ENCODE results near the gene TMEM200B.
"Not testable (repeated sequence)": the region's sequence is repeated elsewhere in the genome, so short reads cannot be mapped to it uniquely, and the experiment has no call there.

Gene TMEM200B

DNA sequence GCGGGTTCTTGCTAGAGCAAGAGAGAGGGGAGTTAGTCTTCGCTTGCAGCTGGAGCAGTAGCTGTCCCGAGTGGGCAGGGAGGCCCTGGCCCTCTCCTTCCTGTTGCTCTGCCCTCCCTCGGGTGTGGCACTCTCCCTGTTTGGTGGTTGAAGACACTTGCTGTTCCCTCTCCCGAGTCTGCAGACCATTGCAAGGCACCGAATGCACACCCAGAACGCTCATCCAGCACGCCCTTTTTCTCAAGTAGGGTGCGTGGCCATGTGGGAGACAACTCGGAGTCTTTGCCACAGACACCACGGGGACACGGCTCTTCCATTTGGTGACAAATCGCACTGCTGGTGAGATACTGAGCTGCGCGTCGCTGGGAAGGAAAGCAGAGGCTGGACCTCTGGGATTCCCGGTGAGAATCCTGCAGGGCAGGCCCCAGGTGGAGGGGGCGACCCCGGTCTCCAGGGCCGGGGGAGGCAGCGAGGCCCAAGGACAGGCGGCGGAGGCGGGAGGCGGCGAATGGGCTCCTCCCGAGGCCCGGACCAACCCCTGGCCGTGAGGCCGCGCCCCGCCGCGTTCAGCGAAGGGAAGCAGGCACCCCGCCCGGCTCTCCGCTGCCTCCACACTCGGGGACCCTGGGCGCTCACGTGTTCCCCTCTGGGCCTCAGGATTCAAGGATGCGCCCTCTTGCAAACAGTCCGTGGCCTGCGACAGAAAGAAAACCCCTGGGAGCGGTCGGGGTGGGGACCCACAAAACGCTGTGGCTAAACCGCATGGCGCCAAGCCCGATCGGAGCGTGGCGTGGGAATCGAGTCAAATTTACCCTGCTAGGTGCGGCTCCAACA, 10.4 kb upstream of the TMEM200B start:
- no peak for DNase-seq

DNA sequence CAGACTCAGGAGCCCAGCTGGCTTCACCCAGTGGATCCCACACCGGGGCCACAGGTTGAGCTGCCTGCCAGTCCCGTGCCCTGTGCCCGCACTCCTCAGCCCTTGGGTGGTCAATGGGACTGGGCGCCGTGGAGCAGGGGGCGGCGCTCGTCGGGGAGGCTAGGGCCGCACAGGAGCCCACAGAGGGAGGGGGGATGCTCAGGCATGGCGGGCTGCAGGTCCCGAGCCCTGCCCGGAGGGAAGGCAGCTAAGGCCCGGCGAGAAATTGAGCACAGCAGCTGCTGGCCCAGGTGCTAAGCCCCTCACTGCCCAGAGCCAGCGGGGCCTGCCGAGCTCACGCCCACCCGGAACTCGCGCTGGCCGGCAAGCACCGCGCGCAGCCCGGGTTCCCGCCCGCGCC, 7.4 kb upstream of the TMEM200B start:
- DNase-seq, result not testable (repeated sequence)

DNA sequence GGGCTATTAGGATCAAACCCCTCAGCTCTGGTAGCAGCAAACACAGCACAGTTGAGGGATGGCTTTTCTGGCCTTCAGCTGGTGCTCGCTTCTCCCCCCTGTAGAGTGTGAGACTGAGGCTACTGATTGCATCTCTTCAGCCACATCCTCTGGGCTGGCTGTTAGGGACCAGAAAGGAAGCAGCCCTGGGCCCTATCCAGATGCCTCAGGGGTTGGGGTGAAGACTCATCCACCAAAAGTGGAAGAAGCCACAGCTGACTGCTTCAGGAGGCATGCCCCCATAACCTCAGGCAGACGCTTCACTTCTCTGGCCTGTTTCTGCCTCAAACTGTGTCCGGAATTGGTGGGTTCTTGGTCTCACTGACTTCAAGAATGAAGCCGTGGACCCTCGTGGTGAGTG, 6.2 kb upstream of the TMEM200B start:
- DNase-seq, result no peak

DNA sequence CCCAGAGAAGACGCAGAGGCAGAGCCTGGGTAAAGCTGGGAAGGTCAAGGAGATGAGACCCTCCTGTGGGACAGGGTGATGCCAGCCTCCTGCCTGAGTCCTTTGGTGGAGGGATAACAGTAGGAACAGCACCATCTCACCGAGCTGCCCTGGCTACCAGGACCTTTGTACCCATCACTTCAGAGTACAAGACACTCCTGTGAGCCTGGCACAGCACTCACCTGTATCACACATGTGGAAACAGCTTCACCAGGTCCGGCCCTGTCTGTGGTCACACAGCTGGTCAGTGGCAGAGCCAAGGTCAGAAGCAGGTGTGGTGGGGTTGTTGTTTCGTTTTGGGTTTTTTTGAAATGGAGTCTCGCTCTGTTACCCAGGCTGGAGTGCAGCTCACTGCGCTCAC, 5.0 kb upstream of the TMEM200B start:
- DNase-seq, result no peak

DNA sequence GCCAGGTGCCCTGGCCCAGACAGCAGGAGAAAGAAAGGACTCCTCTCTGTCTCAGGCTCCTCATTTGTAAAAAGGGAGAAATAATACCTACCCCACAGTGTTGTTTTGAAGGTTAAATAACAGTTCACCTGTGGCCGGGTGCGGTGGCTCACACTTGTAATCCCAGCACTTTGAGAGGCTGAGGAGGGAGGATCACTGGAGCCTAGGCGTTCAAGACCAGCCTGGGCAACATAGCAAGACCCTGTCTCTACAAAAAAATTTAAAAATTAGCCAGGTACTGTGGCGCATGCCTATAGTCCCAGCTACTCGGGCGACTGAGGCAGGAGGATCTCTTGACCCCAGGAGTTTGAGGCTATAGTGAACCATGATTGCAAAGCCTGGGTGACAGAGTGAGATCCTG, 2.5 kb upstream of the TMEM200B start:
- no peak for DNase-seq

DNA sequence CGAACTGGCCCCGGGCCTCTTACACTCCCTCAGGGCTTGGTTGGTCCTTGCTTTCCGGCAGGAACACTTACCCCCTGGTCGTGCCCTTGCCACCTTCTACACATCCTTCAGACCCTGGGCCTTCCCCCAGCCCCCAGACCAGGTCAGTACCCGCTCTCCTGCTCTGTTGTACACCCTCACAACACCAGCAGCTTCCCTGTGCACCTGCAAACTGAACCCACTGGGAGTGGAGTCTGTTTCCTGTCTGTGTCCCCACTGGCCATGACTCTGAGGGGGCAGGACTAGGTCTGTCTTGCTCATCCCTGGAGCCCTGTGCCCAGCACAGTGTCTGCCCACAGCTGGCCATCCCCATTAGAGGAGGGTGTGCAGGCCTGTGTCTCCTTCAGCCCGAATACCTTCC, 2.1 kb upstream of the TMEM200B start:
- DNase-seq, result no peak

DNA sequence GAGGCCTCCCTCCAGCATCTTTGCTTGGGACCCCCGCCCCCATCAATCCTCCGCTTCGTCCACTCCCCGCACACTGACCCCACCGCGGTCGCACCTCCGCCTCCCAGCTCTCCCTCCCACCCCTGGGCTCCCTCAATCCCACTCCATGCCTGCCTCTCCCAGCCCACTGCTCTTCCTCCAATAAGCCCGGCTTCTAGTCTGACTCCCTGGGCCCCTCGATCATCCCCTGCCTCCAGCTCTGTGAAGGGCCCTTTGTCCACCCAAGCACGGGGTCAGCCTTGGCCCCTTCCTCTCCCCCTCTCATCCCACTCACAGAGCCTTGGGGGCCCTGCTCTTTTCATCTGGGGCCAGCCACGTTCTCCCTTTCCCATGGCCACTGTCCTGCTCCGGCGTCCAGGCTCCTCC, 1.5 kb upstream of the TMEM200B start:
- no peak for DNase-seq

DNA sequence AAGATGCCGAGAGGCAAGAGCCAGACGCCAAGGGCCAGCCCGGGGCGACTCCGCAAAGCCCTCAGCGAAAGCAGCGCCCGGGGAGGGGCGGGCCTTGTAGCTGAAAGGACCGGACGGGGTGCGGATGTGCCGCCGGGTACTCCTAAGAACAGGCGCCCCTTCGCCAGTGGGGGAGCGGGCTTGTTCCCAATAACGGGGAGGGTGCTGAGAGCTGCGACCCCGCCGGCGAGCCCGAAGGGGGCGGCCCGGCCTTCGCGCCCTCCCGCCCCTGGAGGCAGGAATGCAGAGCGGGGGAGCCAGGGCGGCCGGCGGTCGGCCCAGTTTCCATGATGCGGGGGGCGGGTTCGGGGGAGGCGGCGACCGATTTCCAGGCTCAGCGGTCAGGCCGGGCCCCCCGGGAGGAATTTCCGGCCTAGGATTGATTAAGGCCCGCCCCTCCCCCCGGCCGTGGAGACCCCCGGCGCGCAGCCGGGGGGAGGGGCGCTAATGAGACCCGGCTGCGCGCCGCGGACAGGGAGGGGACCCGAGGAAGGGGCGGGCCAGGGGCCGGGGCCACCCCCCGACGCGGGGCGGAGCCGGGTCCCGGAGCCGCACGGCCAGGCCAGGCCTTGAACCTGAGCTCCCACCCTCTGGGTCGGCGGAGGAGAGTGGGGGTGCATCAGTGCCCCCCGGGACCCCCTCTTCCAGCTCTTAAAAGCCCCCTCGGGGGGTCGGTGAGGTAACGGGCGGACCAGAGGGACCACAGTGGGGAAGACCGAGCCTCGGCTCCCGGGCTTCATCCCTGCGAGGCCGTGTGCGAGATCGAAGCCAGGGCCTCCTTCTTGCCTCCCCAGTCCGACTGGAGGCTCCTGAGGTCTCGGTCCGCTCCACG, 898 bp upstream of the TMEM200B start:
- DNase-seq, result no peak

DNA sequence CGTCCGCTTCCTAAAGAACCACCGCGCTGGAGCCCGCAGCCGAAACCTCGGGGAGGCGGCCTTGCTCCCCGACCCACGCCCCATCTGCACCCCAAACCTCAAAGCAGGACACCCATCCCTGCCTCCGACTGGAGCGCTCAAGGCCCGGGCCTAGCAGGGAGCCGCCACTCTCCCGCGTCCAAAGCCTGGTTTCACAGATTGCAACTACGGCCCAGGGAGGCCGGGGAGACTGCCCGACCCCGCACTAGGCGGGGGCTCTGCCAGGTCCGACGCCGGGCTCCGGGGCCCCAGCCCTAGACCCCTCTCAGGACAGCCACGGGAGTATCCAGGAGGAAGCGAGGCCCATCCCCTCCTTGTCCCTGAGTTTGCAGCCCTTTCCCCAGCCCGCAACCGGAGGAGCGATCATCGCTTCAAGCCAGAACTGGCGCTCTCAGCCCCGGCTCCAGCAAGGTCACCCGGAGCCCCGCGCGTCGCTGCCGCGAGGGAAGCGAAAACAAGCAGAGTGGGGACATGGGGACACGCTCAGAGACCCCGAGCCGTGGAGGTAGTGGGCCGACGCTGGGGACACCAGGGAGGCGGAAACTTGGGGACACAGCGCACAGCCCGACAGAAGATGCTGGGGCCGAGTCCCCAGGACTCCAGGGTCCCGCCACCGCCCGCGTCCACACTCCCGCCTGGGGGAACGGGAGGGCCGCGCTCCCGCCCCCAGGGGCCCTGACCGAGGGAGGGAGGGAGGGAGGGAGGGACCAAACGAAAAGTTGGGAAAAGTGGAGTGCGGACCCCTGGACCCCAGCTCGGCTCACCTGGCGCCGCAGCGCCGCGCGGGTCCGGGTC, 433 bp downstream of the TMEM200B start:
- DNase-seq, result no peak

DNA sequence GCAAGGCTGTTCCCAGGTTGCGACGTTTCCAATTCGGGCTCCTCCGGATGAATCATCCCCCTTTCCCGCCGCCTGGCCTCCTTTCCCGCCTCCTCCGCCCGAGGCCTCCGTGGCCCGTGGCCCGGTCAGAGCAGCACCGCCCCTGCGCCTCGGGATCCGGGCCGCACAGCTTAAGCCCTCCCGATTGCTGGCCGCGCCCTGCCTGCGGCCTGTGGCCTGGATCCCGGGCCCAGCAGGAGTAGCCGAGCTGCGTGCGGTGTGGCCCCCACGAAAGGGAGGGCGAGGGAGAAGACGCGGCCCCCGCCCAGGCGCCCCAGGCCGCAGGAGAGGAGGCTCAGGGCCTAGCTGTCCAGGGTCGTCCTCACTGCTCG, 1.0 kb downstream of the TMEM200B start:
- DNase-seq, result no peak

DNA sequence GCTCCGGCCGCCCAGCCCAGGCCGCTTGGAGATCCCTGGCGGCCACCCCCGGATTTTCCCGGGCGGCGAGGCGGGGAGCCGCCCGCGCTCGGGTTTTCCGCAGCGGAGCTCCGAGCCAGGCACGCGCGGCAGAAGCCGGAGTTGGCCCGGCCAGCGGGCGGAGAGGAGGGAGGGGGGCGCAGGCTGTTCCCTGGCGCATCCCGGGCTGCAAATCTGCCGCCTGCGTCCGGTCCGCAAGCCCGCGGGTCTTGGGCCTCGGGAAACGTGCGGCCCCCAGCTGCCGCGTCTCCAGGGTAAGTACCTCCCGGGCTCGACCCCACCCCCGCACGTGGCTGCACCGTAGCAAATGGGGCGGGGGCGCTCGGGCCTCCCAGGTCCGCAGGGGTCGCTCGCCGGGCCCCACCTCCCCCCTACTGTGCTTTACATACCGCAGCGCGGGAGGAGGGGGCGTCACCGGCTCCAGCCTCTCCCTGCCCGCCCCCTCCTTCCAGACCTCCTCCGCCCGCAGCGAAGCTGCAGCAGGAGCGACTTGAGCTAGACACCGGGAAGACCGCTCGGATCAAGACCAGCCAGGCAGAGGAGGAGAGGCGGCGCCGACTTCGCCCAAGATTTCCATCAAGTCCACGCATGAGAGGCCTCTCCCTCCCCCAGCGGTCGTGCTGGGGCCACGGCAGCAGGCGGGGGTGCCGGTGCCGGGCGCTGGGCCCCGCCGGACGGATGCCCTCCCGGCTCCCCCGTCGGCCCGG, 1.6 kb downstream of the TMEM200B start:
- DNase-seq, result no peak

DNA sequence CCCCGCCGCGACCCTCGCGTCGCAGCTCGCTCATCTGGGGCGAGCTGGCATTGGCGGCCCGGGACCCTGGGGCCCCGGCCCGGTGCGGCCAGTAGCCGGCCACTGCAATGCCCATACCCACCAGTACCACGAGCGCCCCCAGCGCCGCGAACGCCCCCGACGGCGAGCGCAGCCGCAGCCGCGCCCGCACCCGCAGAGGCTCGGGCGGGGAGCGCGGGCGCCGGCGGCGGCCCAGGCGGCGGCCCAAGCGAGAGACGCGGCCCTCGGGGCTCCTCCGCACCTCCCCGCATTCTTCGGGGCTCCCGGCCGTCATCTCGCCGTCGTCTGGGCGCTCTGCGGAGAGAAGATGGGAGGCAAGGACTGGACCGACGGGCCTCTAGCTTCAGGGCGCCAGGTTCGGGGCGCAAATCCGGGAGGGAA, 2.2 kb downstream of the TMEM200B start:
- no peak for DNase-seq

DNA sequence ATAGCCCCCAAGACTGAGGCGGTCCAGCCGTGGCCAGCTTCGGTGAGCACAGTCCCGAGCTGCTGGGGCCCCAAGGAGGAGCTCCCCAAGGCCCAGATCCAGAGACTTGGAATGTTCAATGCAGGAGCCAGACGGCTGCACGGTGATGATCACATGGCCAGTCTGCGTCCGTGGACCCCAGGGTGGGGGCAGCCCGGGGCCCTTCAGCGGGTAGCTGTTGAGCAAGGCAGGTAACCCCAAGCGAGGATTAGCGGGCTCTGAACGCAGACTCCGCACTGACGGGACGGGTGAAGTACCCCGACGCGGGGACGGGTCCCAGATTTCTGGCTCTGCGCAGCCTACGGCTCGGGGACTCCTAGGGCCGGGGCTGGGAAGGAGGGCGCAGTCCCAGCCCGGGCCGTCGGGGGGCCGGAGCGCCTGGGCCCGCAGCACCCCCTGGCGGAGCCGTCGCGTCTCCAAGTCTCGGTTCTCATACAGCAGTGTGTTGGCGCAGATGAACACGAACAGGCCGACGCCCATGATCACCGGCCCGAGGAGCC, 2.7 kb downstream of the TMEM200B start:
- no peak for DNase-seq

DNA sequence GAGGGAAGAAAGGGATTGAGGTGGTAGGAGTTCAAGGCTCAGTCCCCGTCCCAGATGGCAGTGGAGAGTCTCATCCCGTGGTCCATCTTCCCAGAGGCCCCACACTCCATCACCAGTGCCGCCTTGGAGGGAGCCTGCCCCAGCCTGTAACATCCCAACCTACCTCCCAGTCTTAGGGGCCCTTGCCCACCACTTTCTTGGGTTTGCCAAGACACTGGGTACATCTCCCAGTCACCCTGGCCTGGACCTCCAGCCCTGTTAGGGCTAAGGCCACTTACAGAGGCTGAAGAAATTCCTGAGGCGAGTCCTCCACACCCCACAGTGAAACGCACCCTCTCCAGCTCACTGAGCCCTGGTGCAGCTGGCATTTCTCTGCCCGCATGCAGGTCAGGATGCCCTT, 3.3 kb downstream of the TMEM200B start:
- DNase-seq, result no peak

DNA sequence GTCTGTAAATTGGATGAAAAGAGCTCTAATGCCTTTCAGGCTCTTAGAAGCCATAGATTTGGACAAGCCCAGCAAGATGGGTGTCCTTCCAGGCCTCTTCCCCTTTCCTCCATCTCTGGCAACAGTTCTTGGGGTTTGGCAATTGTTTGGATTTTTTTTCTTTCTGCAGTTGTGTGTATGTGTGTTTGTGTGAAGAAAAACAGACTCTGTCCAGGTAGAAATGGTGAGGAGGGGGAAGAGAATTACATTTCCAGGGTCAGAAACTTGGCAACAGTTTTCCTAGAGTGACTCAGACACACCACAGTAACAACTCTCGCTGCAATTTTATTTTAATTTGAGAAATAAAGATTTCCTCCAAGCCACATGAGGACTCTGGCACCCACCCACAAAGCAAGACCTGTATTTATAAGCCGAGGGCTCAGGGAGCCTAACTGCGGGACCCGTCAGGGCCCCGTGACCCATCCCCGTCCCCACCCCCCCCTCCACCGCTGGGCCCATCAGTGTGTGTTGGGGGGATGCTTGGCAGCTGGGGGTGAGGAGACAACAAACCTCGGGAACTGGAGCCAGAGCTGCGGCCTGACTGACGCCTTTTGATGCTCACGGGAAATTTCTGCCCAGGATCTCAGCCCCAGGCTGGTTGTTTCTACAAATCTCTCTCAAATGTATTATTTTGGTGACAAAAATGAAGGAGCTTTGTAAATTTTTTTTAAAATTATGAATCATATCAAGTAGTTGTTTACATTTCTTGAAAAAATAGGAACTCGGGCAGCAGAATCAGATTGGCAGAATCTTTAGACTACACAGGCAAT, 4.4 kb downstream of the TMEM200B start:
- no peak for DNase-seq

DNA sequence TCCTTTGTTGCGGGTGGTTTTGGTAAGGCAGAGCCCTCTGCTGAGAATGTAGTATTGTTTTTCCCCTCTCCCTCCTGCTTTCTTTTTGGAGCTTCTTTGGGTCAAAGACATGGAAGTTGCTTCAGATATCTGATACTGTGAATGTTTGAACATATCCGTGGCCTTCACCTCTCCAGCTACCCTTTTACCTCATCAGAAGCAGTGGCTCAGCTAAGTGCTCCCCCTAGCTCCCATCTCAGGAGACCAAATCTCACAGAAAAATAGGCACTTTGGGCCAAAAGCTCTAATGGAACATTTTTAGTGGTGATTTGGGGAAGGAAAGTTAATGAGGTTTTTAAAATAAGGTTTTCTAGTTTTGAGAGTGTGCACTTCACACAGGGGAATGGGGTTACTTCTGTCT, 6.3 kb downstream of the TMEM200B start:
- no peak for DNase-seq

DNA sequence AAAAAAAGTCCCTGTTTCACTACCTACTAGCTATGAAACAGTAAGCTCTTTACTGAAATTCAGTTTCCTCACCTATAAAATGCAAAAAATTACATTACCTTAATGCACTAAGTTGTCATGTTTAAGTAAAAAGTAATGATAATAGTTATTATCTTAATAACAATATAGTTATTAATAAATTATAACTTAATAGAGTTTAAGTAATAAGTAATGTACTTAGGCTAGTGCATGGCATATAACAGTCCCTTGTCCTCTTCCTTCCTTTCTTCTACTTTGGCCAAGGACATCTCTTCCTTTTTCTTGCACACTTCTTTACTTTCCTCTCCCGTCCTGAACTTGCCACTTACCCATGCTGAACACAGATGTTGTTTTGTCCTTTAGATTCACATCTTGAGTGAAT, 9.0 kb downstream of the TMEM200B start:
- no peak for DNase-seq

DNA sequence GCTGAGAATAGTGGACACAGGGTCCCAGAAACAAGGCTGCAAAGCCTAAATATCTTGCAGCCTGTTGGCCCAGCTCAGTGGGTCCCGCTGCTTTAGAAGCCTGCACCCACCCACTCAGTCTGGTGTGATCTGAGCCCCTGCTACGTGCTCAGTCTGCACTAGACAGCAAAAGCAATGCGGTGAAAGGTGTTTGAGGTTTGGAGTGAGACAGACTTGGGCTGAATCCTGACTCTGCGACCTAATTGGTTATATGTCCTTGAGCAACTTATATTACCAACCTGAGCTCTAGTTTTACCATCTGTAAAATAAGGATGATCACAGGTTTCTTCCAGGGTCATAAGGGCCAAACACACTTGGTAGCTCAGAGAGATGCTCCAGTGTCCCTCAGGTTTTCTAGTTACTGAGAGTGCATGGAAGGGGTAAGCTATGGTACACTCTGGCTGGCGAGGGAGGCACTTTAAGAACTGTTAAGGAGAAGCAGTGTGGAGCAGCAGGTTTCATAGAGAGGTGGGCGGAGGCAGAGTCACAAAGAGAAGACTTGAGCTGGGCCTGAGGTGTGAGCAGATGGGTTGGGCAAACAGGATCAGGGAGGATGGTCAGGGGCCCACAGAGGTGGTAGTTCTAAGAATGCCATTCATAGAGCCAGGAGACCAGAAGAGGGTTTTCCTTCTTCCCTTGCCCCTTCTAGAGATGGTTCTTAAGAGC, 10.1 kb downstream of the TMEM200B start:
- no peak for DNase-seq

DNA sequence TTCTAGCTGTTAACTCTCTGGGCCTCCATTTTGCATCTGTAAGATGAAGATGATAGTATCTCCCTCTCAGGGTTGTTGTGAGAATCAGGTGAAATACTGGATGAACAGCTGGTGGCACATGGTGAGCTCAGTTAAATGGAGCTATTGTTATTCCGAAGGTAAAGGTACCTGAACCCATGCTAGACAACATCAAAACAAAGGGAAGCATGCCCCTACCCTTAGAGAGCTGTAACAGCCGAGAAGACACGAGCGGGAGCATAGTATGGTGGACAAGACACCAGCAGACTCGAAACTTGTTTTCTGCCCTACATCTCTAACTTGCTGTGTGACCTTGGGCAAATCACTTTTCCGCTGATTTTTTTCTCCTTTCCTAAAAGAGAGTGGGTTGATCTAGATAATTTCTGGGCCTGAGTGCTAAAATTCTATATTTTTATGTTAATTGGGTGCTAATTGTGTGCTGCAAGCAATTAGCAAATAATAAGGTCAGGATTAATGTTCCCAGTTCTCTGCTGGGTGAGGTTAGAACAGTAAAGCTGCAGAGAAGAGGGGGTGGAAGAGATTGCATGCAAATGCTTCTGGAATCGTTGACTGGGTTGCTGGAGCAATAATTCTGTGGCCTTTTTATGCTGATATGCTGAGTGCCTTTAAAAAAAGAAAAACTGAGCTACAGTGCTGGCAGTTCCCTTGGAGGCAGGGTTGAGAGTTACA, 10.8 kb downstream of the TMEM200B start:
- DNase-seq, result no peak

DNA sequence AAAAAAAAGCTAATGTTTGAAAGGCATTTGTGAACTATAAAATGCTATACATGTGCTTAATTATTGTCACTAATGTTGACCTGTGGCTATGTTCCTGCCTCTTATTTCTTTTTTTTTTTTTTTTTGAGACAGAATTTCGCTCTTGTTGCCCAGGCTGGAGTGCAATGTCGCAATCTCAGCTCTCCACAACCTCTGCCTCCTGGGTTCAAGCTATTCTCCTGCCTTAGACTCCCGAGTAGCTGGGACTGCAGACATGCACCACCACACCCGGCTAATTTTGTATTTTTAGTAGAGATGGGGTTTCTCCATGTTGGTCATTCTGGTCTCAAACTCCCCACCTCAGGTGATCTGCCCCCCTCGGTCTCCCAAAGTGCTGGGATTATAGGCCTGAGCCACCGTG, 15.7 kb downstream of the TMEM200B start:
- not testable (repeated sequence) for DNase-seq
